Measurements from ENCODE around the gene RTN3. TPM values are rescaled to one million over a fixed set of nuclear protein-coding genes. Genes with fewer than 3 reads are reported as not detected.

The RTN3 gene
- total RNA-seq, 1 experiment from 2014 or later, result 173 TPM

DNA sequence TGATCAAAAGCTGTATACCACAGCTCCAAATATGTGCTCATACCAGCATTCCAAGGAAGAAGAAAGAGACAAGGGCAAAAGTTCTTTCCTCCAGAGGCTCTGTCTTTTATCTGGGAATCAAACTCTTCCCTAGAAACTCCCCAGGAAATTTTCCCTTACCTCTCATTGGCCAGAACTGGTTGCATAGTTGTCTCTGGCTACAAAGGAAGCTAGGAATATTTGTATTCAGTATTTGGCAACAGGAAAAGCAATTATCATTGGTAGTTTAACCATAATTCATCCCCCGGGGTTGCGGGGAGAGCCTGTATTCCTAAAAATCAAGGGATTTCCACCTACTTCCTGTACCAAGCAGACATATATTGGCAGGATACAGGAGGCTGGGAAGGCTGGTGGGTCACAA, 97.7 kb downstream of the RTN3 start:
- Histone ChIP-seq H3K4ac (ENCODE audit: low read depth, low read length) (no peak overlapping the region), H3K4me2 (ENCODE audit: insufficient read depth, insufficient read length, low read length) (no peak overlapping the region), H3K27me3 (ENCODE audit: insufficient read depth, low read length) (no peaks in the 10 kb centered on the region), H2BK5ac (ENCODE audit: insufficient read length, low read length) (no peak overlapping the region), H3T11ph (ENCODE audit: low read length) (no peak overlapping the region), H4K8ac (replicated peaks; ENCODE audit: insufficient read length, low read depth, low read length) (no peak overlapping the region), H2AK5ac (ENCODE audit: insufficient read length, low read length) (no peak overlapping the region), H3K23ac (ENCODE audit: insufficient read length, low read depth, low read length) (no peak overlapping the region), H2BK15ac (ENCODE audit: low read depth, low read length) (no peak overlapping the region), H3K79me1 (ENCODE audit: insufficient read depth, low read depth, low read length, poor library complexity, severe bottlenecking) (no peaks in the 10 kb centered on the region), H3K23me2 (ENCODE audit: insufficient read length, low read depth, low read length, poor library complexity, severe bottlenecking) (no peaks in the 10 kb centered on the region), H2BK12ac (ENCODE audit: insufficient read length, low read depth, low read length) (no peak overlapping the region), H2BK20ac (ENCODE audit: low read depth, low read length, poor library complexity, severe bottlenecking) (no peak overlapping the region), H3K9me3 (ENCODE audit: control insufficient read depth, low read depth, low read length) (no peaks in the 10 kb centered on the region), H3K14ac (ENCODE audit: insufficient read depth, low read length) (no peak overlapping the region), H3K27ac (ENCODE audit: insufficient read length, low read depth, low read length) (no peak overlapping the region), H3K18ac (ENCODE audit: insufficient read length, low read depth, low read length) (no peak overlapping the region), H3K56ac (ENCODE audit: insufficient read length, low read depth, low read length) (no peak overlapping the region), H3K79me2 (ENCODE audit: insufficient read depth, low read length) (no peaks in the 10 kb centered on the region), H2AFZ (ENCODE audit: low read length) (no peak overlapping the region), H3K4me1 (ENCODE audit: insufficient read depth, low read length) (no peaks in the 10 kb centered on the region; the same call in 1 of the 2 replicates), H4K20me1 (ENCODE audit: control insufficient read depth, insufficient read depth, insufficient read length) (no peaks in the 10 kb centered on the region), H4K91ac (ENCODE audit: insufficient read length, low read depth, low read length) (no peak overlapping the region), H3K9ac (ENCODE audit: extremely low read depth, insufficient read length, low read length) (no peak overlapping the region), H2BK120ac (ENCODE audit: low read depth, low read length, poor library complexity, severe bottlenecking) (no peak overlapping the region), H4K5ac (ENCODE audit: insufficient read length, low read depth, low read length) (no peak overlapping the region)
- H3K9me3 Mint-ChIP-seq, result no peaks in the 10 kb centered on the region
- TF ChIP-seq, protein P1, sequence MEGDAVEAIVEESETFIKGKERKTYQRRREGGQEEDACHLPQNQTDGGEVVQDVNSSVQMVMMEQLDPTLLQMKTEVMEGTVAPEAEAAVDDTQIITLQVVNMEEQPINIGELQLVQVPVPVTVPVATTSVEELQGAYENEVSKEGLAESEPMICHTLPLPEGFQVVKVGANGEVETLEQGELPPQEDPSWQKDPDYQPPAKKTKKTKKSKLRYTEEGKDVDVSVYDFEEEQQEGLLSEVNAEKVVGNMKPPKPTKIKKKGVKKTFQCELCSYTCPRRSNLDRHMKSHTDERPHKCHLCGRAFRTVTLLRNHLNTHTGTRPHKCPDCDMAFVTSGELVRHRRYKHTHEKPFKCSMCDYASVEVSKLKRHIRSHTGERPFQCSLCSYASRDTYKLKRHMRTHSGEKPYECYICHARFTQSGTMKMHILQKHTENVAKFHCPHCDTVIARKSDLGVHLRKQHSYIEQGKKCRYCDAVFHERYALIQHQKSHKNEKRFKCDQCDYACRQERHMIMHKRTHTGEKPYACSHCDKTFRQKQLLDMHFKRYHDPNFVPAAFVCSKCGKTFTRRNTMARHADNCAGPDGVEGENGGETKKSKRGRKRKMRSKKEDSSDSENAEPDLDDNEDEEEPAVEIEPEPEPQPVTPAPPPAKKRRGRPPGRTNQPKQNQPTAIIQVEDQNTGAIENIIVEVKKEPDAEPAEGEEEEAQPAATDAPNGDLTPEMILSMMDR (conservative IDR thresholded peaks at IDR 0.05), result no peak
- no peaks in the 10 kb centered on the region for H3K36me3 Mint-ChIP-seq (ENCODE audit: insufficient read depth in 1 of 3, low read depth in 3 of 3)
- no peak for DNase-seq
- peaks cover 4% of the 10 kb centered on the region for H3K27me3 Mint-ChIP-seq (ENCODE audit: low read depth)
- H3K4me1 Mint-ChIP-seq, result no peaks in the 10 kb centered on the region; a peak in 2 of 4 replicates
- H3K27ac Mint-ChIP-seq, result no peak overlapping the region
- H3K4me3 Mint-ChIP-seq, result no peak overlapping the region
- no CpG with 5 or more reads among the region's 2 CpGs for WGBS (ENCODE audit: extremely low coverage, insufficient read length, low lambda C conversion rate)
